ENCODE data around the gene RAB11A.

The RAB11A gene

DNA sequence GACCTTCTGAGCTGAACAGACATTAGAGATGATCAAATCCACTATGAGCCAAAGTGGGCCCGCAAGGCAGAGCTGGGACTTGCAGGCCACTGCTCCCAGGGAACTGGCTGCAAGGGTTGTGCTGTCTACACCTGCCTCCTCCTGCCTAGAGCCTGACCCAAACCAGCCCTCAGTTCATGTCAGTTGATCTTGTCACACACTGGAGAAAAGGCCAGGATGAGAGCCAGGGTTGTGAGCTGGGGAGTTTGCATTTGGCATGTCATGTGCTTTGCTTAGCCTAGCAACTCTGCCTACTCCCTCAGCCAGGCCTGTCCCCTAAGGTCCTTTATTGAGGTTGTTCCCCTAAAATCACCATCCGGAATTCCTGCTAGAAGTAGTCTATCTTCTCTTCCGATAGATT, 67.8 kb downstream of the RAB11A start:
- Histone ChIP-seq H3K79me2 (ENCODE audit: control insufficient read depth, low read length) (no peaks in the 10 kb centered on the region), H3K9me3 (ENCODE audit: control insufficient read depth, insufficient read depth, low read length) (no peaks in the 10 kb centered on the region), H3K9me2 (replicated peaks; ENCODE audit: control insufficient read depth, low read length) (no peaks in the 10 kb centered on the region), H3K27me3 (ENCODE audit: control insufficient read depth, low read length) (no peaks in the 10 kb centered on the region), H3K4me1 (ENCODE audit: control insufficient read depth, low read length) (no peaks in the 10 kb centered on the region), H4K20me1 (ENCODE audit: control insufficient read depth, insufficient read depth, low read depth, low read length) (no peaks in the 10 kb centered on the region), H3K4me3 (ENCODE audit: low read length) (no peak overlapping the region), H3F3A (ENCODE audit: control insufficient read depth, insufficient read depth) (no peaks in the 10 kb centered on the region), H3K36me3 (ENCODE audit: control insufficient read depth, low read length) (no peaks in the 10 kb centered on the region; the same call in 1 of the 2 replicates), H3K27ac (ENCODE audit: low read depth, low read length) (no peak overlapping the region), H3K4me2 (ENCODE audit: low read length) (no peak overlapping the region)
- TF ChIP-seq EZH2phosphoT487 (IDR thresholded peaks at IDR 0.05; ENCODE audit: borderline replicate concordance, low read length): no peak
- TF ChIP-seq, protein P1, sequence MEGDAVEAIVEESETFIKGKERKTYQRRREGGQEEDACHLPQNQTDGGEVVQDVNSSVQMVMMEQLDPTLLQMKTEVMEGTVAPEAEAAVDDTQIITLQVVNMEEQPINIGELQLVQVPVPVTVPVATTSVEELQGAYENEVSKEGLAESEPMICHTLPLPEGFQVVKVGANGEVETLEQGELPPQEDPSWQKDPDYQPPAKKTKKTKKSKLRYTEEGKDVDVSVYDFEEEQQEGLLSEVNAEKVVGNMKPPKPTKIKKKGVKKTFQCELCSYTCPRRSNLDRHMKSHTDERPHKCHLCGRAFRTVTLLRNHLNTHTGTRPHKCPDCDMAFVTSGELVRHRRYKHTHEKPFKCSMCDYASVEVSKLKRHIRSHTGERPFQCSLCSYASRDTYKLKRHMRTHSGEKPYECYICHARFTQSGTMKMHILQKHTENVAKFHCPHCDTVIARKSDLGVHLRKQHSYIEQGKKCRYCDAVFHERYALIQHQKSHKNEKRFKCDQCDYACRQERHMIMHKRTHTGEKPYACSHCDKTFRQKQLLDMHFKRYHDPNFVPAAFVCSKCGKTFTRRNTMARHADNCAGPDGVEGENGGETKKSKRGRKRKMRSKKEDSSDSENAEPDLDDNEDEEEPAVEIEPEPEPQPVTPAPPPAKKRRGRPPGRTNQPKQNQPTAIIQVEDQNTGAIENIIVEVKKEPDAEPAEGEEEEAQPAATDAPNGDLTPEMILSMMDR (IDR thresholded peaks at IDR 0.05; ENCODE audit: low read depth, low read length, poor library complexity, severe bottlenecking): no peak

DNA sequence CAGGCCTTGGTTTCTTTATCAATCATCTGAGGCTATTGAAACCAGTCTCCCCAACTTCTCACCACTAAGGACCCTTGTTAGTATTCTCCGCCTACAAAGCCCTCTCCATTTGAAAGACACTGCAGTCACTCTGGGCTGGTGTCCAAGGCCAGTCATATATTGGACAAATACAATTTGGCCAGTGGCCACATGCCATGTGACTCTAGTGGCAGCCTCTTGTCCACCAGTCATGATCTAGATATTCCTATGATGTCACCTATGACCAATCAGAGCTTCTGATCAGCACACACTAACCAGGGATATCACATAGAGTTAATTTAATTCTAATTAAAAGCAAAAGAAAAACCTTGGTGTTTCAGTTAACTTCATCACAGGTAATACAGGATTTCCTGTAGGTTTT, 68.2 kb downstream of the RAB11A start:
- no peak overlapping the region for H3K4me2 ChIP-seq (ENCODE audit: low read length)
- H3K27me3 ChIP-seq (ENCODE audit: control insufficient read depth, low read length): no peaks in the 10 kb centered on the region
- H3K27ac ChIP-seq (ENCODE audit: low read depth, low read length): no peak overlapping the region
- TF ChIP-seq, protein P1 (IDR thresholded peaks at IDR 0.05; ENCODE audit: low read depth, low read length, poor library complexity, severe bottlenecking): no peak
- TF ChIP-seq EZH2phosphoT487 (IDR thresholded peaks at IDR 0.05; ENCODE audit: borderline replicate concordance, low read length): no peak
- H3K79me2 ChIP-seq (ENCODE audit: control insufficient read depth, low read length): no peaks in the 10 kb centered on the region
- H3K4me1 ChIP-seq (ENCODE audit: control insufficient read depth, low read length): no peaks in the 10 kb centered on the region
- H3K36me3 ChIP-seq (ENCODE audit: control insufficient read depth, low read length): no peaks in the 10 kb centered on the region; the same call in 1 of the 2 replicates
- no peaks in the 10 kb centered on the region for H3K9me2 ChIP-seq (replicated peaks; ENCODE audit: control insufficient read depth, low read length)
- H3F3A ChIP-seq (ENCODE audit: control insufficient read depth, insufficient read depth): no peaks in the 10 kb centered on the region
- H3K9me3 ChIP-seq (ENCODE audit: control insufficient read depth, insufficient read depth, low read length): no peaks in the 10 kb centered on the region
- H3K4me3 ChIP-seq (ENCODE audit: low read length): no peak overlapping the region
- no peaks in the 10 kb centered on the region for H4K20me1 ChIP-seq (ENCODE audit: control insufficient read depth, insufficient read depth, low read depth, low read length)

DNA sequence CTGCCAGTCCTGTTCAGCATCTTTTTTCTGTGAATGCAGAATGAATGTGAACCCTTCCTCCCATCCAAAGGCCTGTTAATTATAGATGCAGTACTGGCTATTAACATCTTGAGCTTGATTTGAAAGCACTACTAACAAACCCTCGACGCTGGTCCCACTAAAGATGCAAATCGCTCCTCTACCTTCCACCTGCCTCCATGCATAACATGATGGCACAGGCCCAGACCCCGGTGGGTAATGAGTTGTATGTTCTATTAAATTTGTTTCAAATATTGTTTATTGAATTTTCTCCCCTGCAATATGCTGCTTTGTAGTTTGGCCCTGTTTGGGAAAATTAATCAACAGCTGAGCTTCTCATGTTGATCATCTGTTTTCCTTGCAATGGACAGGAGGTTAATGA, 69.3 kb downstream of the RAB11A start:
- no peaks in the 10 kb centered on the region for H3K9me3 ChIP-seq (ENCODE audit: control insufficient read depth, insufficient read depth, low read length)
- H3K36me3 ChIP-seq (ENCODE audit: control insufficient read depth, low read length): no peaks in the 10 kb centered on the region; the same call in 1 of the 2 replicates
- no peaks in the 10 kb centered on the region for H3F3A ChIP-seq (ENCODE audit: control insufficient read depth, insufficient read depth)
- no peak overlapping the region for H3K4me2 ChIP-seq (ENCODE audit: low read length)
- no peaks in the 10 kb centered on the region for H3K9me2 ChIP-seq (replicated peaks; ENCODE audit: control insufficient read depth, low read length)
- no peak for TF ChIP-seq EZH2phosphoT487 (IDR thresholded peaks at IDR 0.05; ENCODE audit: borderline replicate concordance, low read length)
- TF ChIP-seq, protein P1 (IDR thresholded peaks at IDR 0.05; ENCODE audit: low read depth, low read length, poor library complexity, severe bottlenecking): no peak
- H4K20me1 ChIP-seq (ENCODE audit: control insufficient read depth, insufficient read depth, low read depth, low read length): no peaks in the 10 kb centered on the region
- no peak overlapping the region for H3K4me3 ChIP-seq (ENCODE audit: low read length)
- H3K27me3 ChIP-seq (ENCODE audit: control insufficient read depth, low read length): no peaks in the 10 kb centered on the region
- H3K4me1 ChIP-seq (ENCODE audit: control insufficient read depth, low read length): no peaks in the 10 kb centered on the region
- H3K27ac ChIP-seq (ENCODE audit: low read depth, low read length): no peak overlapping the region
- H3K79me2 ChIP-seq (ENCODE audit: control insufficient read depth, low read length): no peaks in the 10 kb centered on the region

All from DOHH2 (cell line).